Measurements from ENCODE around the gene NOX3.

- no peak for TF ChIP-seq CTCF (conservative IDR thresholded peaks at IDR 0.05; ENCODE audit: low read length)
- TF ChIP-seq EZH2phosphoT487 (IDR thresholded peaks at IDR 0.05; ENCODE audit: borderline replicate concordance): no peak
These were observed 46.8 kb upstream of the NOX3 start for GRCh38 chr6:155502393-155502792.
